Measurements from ENCODE around the gene YWHAQ. TPM values are rescaled to one million over a fixed set of nuclear protein-coding genes. Genes with fewer than 3 reads are reported as not detected.
"Not testable (repeated sequence)": the region's sequence is repeated elsewhere in the genome, so short reads cannot be mapped to it uniquely, and the experiment has no call there.

Gene YWHAQ
- polyA plus RNA-seq, 2 of the 4 experiments (the other 2 are of a cell fraction) = 661 to 833 TPM

GRCh38 chr2:9586465-9586864 is 44.3 kb downstream of the YWHAQ start:
- Histone ChIP-seq H3K27ac (no peak overlapping the region), H3K4me1 (peaks cover 7% of the 10 kb centered on the region; the same call in 2 of the 3 replicates), H3K9me3 (no peaks in the 10 kb centered on the region), H3K4me3 (no peak overlapping the region), H3K4me2 (no peak overlapping the region)
- WGBS (ENCODE audit: missing lambda C conversion rate) = 79% methylated on average over 3 of the region's 3 CpGs
- POLR2A ChIA-PET = no interaction called here
- DNase-seq (ENCODE audit: low read depth in 1 of 2, low spot score in 1 of 2) (no peak), FAIRE-seq (no peak), ATAC-seq (no peak)
- CTCF ChIA-PET = interaction anchor here (0.9 kb wide), 1 partner anchor 74 kb away, joined by 3 read pairs; no protein-coding TSS in a partner anchor
- peak; percentile 72 for TF ChIP-seq MAFK (IDR thresholded peaks at IDR 0.05; ENCODE audit: partially characterized antibody)
- no peak for TF ChIP-seq HES2 (IDR thresholded peaks at IDR 0.05)
- TF ChIP-seq HMGXB4 (CRISPR knock-in tag; IDR thresholded peaks at IDR 0.05; ENCODE audit: borderline replicate concordance) = no peak
- TF ChIP-seq EHMT2 (IDR thresholded peaks at IDR 0.05; ENCODE audit: low read depth) = no peak

DNA sequence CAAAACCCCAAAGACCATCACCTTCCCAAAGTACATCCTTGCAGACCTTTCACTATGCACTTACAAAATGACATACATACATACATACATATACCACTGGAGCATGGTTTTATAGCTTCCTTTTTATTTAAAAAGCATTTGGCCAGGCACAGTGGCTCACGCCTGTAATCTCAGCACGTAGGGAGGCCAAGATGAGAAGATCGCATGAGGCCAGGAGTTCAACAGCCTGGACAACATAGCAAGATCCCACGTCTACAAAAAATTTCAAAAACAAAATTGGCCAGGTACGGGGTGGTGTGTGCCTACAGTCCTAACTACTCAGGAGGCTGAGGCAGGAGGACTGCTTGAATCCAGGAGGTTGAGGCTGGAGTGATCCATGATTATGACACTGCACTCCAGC is 45.3 kb downstream of the YWHAQ start:
- ChIA-PET CTCF (no interaction called here), POLR2A (no interaction called here)
- no peaks in the 10 kb centered on the region; the same call in 2 of the 3 replicates for H3K4me1 ChIP-seq
- DNase-seq (ENCODE audit: low read depth in 1 of 2, low spot score in 1 of 2) = no peak
- no peak for FAIRE-seq
- 84% methylated on average over 5 of the region's 5 CpGs for WGBS (ENCODE audit: missing lambda C conversion rate)
- TF ChIP-seq MAFK (IDR thresholded peaks at IDR 0.05; ENCODE audit: partially characterized antibody) (no peak), ELK1 (IDR thresholded peaks at IDR 0.05; ENCODE audit: low read depth, low read length) (no peak), ESRRA (IDR thresholded peaks at IDR 0.05; ENCODE audit: borderline replicate concordance, low read length) (no peak), ZFP36 (IDR thresholded peaks at IDR 0.05; ENCODE audit: borderline replicate concordance, partially characterized antibody) (no peak), SMC3 (IDR thresholded peaks at IDR 0.05) (no peak), HOXB5 (CRISPR knock-in tag; IDR thresholded peaks at IDR 0.05) (no peak), HOXA7 (CRISPR knock-in tag; IDR thresholded peaks at IDR 0.05) (no peak), PHF8 (IDR thresholded peaks at IDR 0.05; ENCODE audit: borderline replicate concordance, low read depth) (no peak), POLR2A (IDR thresholded peaks at IDR 0.05; ENCODE audit: low read length) (no peak), JUNB (IDR thresholded peaks at IDR 0.05) (no peak), TFCP2L1 (CRISPR knock-in tag; IDR thresholded peaks at IDR 0.05) (no peak)
- TF ChIP-seq, protein P1, sequence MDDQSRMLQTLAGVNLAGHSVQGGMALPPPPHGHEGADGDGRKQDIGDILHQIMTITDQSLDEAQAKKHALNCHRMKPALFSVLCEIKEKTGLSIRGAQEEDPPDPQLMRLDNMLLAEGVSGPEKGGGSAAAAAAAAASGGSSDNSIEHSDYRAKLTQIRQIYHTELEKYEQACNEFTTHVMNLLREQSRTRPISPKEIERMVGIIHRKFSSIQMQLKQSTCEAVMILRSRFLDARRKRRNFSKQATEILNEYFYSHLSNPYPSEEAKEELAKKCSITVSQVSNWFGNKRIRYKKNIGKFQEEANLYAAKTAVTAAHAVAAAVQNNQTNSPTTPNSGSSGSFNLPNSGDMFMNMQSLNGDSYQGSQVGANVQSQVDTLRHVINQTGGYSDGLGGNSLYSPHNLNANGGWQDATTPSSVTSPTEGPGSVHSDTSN (IDR thresholded peaks at IDR 0.05) = no peak
- no peak overlapping the region for H3K4me2 ChIP-seq
- no peak overlapping the region for H3K27ac ChIP-seq
- no peaks in the 10 kb centered on the region for H3K9me3 ChIP-seq
- H3K4me3 ChIP-seq = no peak overlapping the region
- no peak; a peak in 1 of 6 replicates for ATAC-seq

GRCh38 chr2:9584902-9585301 is 45.9 kb downstream of the YWHAQ start:
- DNase-seq (ENCODE audit: low read depth in 1 of 2, low spot score in 1 of 2); H3K4me1 ChIP-seq; POLR2A ChIA-PET; H3K27ac ChIP-seq; H3K9me3 ChIP-seq; FAIRE-seq; CTCF ChIA-PET; H3K4me2 ChIP-seq; ATAC-seq; H3K4me3 ChIP-seq: not testable (repeated sequence)

DNA sequence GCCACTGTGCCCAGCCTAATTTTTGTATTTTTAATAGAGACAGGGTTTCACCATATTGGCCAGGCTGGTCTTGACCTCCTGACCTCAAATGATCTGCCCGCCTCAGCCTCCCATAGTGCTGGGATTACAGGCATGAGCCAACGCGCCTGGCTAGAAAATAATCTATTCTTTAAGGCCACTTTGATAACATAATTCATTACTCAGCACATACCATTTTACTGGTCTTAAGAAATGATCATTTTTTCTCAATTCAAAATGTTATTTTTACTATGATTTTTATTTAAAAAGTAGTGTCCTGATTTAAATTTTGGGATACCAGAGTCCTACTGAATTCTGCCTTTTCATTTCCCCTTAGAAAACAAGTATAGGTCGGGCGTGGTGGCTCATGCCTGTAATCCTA is 48.2 kb downstream of the YWHAQ start:
- TF ChIP-seq MAFK (IDR thresholded peaks at IDR 0.05; ENCODE audit: partially characterized antibody) = peak; percentile 21
- TF ChIP-seq HOXB13 (CRISPR knock-in tag; IDR thresholded peaks at IDR 0.05; ENCODE audit: low read depth) = no peak
- Histone ChIP-seq H3K27ac (no peak overlapping the region), H3K4me2 (no peak overlapping the region), H3K4me1 (no peaks in the 10 kb centered on the region), H3K9me3 (no peaks in the 10 kb centered on the region), H3K4me3 (no peak overlapping the region)
- 94% methylated on average over 5 of the region's 5 CpGs for WGBS (ENCODE audit: missing lambda C conversion rate)
- POLR2A ChIA-PET = interaction anchor here (1.1 to 1.7 kb wide), 2 partner anchors 27 to 48 kb away, joined by 3 to 5 read pairs; partner anchors contain the start of genes ADAM17 and YWHAQ
- CTCF ChIA-PET = interaction anchor here (1.4 kb wide), 1 partner anchor 20 kb away, joined by 3 read pairs; no protein-coding TSS in a partner anchor
- FAIRE-seq = no peak
- DNase-seq (ENCODE audit: low read depth in 1 of 2, low spot score in 1 of 2) = no peak
- ATAC-seq = no peak
